ENCODE measurements around the gene DUSP7. TPM values are rescaled to one million over a fixed set of nuclear protein-coding genes. Genes with fewer than 3 reads are reported as not detected.

The DUSP7 gene
- total RNA-seq, 2 donors from 2014 or later, result 19.3 to 25.1 TPM

GRCh38 chr3:52013802-52014598 lies 42.4 kb downstream of the DUSP7 start:
- Mint-ChIP-seq H3K27me3 (no peaks in the 10 kb centered on the region), H3K36me3 (ENCODE audit: low read depth) (no peaks in the 10 kb centered on the region), H3K27ac (no peak overlapping the region), H3K4me1 (no peaks in the 10 kb centered on the region), H3K4me3 (no peak overlapping the region), H3K9me3 (no peaks in the 10 kb centered on the region)
- no peak for ATAC-seq (replicated peaks)

GRCh38 chr3:52012699-52013098 lies 43.7 kb downstream of the DUSP7 start:
- H3K27ac Mint-ChIP-seq, result peak overlapping the region; percentile 46
- H3K27me3 Mint-ChIP-seq, result no peaks in the 10 kb centered on the region
- H3K4me3 Mint-ChIP-seq, result no peak overlapping the region
- no peaks in the 10 kb centered on the region for H3K9me3 Mint-ChIP-seq
- H3K4me1 Mint-ChIP-seq, result no peaks in the 10 kb centered on the region
- ATAC-seq (replicated peaks), result no peak
- no peaks in the 10 kb centered on the region for H3K36me3 Mint-ChIP-seq (ENCODE audit: low read depth)

DNA sequence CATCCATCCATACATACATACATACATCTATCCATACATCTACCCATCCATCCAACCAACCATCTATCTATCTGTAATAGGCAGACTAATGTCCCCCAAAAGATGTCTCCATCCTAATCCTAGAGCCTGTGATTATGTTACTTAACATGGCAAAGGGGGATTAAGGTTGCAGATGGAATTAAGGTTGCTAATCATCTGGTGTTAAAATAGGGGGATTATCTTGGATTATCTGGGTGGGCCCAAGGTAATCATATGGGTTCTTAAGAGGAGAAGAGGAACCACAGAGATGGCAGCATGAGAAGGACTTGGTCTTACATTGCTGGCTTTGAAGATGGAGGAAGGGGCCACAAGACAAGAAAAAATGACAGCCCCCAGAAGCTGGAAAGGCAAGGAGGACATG lies 45.9 kb downstream of the DUSP7 start:
- Mint-ChIP-seq H3K4me1 (no peaks in the 10 kb centered on the region), H3K4me3 (no peak overlapping the region), H3K27ac (no peak overlapping the region), H3K9me3 (no peaks in the 10 kb centered on the region), H3K27me3 (no peaks in the 10 kb centered on the region), H3K36me3 (ENCODE audit: low read depth) (no peaks in the 10 kb centered on the region)
- ATAC-seq (replicated peaks), result no peak

GRCh38 chr3:52007291-52007690 lies 49.1 kb downstream of the DUSP7 start:
- no peak for ATAC-seq (replicated peaks)
- Mint-ChIP-seq H3K4me1 (no peaks in the 10 kb centered on the region), H3K9me3 (no peaks in the 10 kb centered on the region), H3K4me3 (no peak overlapping the region), H3K27me3 (no peaks in the 10 kb centered on the region), H3K27ac (no peak overlapping the region), H3K36me3 (ENCODE audit: low read depth) (no peaks in the 10 kb centered on the region)

- no peak for ATAC-seq (replicated peaks)
- H3K27me3 Mint-ChIP-seq, result no peaks in the 10 kb centered on the region
- no peaks in the 10 kb centered on the region for H3K36me3 Mint-ChIP-seq (ENCODE audit: low read depth)
- H3K27ac Mint-ChIP-seq, result no peak overlapping the region
- no peak overlapping the region for H3K4me3 Mint-ChIP-seq
- H3K4me1 Mint-ChIP-seq, result no peaks in the 10 kb centered on the region
- no peaks in the 10 kb centered on the region for H3K9me3 Mint-ChIP-seq
Observed at GRCh38 chr3:52006820-52007133, 49.6 kb downstream of the DUSP7 start.

- Mint-ChIP-seq H3K27me3 (no peaks in the 10 kb centered on the region), H3K4me1 (no peaks in the 10 kb centered on the region), H3K27ac (no peak overlapping the region), H3K4me3 (no peak overlapping the region), H3K36me3 (ENCODE audit: low read depth) (no peaks in the 10 kb centered on the region), H3K9me3 (no peaks in the 10 kb centered on the region)
- no peak for ATAC-seq (replicated peaks)
Observed at GRCh38 chr3:52006017-52006819, 50.2 kb downstream of the DUSP7 start.

- Mint-ChIP-seq H3K27me3 (no peaks in the 10 kb centered on the region), H3K27ac (no peak overlapping the region), H3K36me3 (ENCODE audit: low read depth) (no peaks in the 10 kb centered on the region), H3K4me3 (no peak overlapping the region), H3K4me1 (no peaks in the 10 kb centered on the region), H3K9me3 (no peaks in the 10 kb centered on the region)
- peak; percentile 18 for ATAC-seq (replicated peaks)
Observed at GRCh38 chr3:52005571-52005986, 50.8 kb downstream of the DUSP7 start.

- Mint-ChIP-seq H3K4me1 (no peaks in the 10 kb centered on the region), H3K9me3 (no peaks in the 10 kb centered on the region), H3K36me3 (ENCODE audit: low read depth) (no peaks in the 10 kb centered on the region), H3K27me3 (no peaks in the 10 kb centered on the region), H3K27ac (no peak overlapping the region), H3K4me3 (no peak overlapping the region)
- no peak for ATAC-seq (replicated peaks)
Observed at GRCh38 chr3:52004906-52005395, 51.4 kb downstream of the DUSP7 start.

- peak overlapping the region; percentile 50 for H3K27ac Mint-ChIP-seq
- no peaks in the 10 kb centered on the region for H3K36me3 Mint-ChIP-seq (ENCODE audit: low read depth)
- no peaks in the 10 kb centered on the region for H3K27me3 Mint-ChIP-seq
- H3K4me1 Mint-ChIP-seq, result no peaks in the 10 kb centered on the region
- H3K9me3 Mint-ChIP-seq, result no peaks in the 10 kb centered on the region
- no peak for ATAC-seq (replicated peaks)
- H3K4me3 Mint-ChIP-seq, result no peak overlapping the region
Observed at GRCh38 chr3:52004163-52004787, 52.1 kb downstream of the DUSP7 start.

DNA sequence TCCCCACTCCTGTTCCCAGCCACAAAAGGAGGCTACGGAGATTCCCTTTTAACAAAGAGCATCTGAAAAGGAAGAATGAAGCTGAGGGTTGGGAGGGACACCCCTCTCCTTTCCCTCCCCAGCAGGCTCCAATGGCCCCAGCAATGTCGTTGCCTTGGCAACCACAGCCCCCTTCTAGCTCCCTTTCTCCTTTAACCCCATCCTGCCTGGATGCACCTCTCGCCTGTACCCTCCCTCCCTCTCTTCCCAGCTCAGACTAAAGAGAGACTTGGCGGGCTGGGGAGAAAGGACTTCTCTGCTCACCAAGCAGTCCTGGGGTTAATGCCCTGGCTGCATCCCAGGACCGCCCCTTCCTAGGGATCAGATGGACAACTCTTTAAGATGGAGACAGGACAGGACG lies 53.6 kb downstream of the DUSP7 start:
- H3K4me1 Mint-ChIP-seq, result no peaks in the 10 kb centered on the region
- no peaks in the 10 kb centered on the region for H3K9me3 Mint-ChIP-seq
- no peak overlapping the region for H3K4me3 Mint-ChIP-seq
- H3K27ac Mint-ChIP-seq, result peak overlapping the region; percentile 50
- ATAC-seq (replicated peaks), result no peak
- H3K27me3 Mint-ChIP-seq, result no peaks in the 10 kb centered on the region
- H3K36me3 Mint-ChIP-seq (ENCODE audit: low read depth), result no peaks in the 10 kb centered on the region

- Mint-ChIP-seq H3K9me3 (no peaks in the 10 kb centered on the region), H3K27ac (no peak overlapping the region), H3K27me3 (no peaks in the 10 kb centered on the region), H3K36me3 (ENCODE audit: low read depth) (no peaks in the 10 kb centered on the region), H3K4me1 (no peaks in the 10 kb centered on the region), H3K4me3 (no peak overlapping the region)
- peak; percentile 96 for ATAC-seq (replicated peaks)
Observed at GRCh38 chr3:52001443-52001974, 54.9 kb downstream of the DUSP7 start.

DNA sequence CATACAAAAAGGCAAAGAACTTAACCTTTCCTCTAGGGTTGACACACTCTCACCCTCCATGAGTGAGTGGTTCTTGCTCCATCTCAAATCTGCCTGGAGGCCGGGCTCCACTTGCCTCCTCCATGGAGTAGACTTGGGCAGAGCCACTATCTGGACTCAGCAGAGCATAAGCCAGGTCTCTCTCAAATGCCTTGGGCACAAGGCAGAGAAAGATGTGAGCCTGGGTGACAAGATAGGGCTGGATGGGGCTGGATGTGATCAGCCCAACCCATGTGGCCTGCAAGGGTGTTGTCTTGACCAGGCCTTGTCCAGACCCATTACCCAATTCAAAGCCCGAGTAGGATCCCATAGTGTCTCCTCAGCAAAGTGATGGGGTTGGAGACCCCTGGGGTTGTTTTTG lies 56.5 kb downstream of the DUSP7 start:
- Mint-ChIP-seq H3K27ac (no peak overlapping the region), H3K36me3 (ENCODE audit: low read depth) (peaks cover 12% of the 10 kb centered on the region), H3K4me1 (peaks cover 4% of the 10 kb centered on the region), H3K4me3 (no peak overlapping the region), H3K9me3 (no peaks in the 10 kb centered on the region), H3K27me3 (no peaks in the 10 kb centered on the region)
- ATAC-seq (replicated peaks), result no peak
